SK-N-SH treated with all-trans-retinoic acid at 6 μM for 48 hours (cell line): ENCODE results near the gene HEATR5B.
A peak's percentile ranks its signal among the peaks of the same experiment; 100 is the strongest.

Experiments
- ARNTL ChIP-seq: fragments of 450-650 bp; formaldehyde crosslinking; IDR thresholded peaks from 2 replicates; pipeline ENCODE4 v1.5.0; 2020; ENCODE audit warnings: low read depth, mild to moderate bottlenecking, moderate library complexity, borderline replicate concordance
- BACH2 ChIP-seq: fragments of 250-450 bp; sonication (Bioruptor Pico); IDR thresholded peaks from 2 replicates; pipeline ENCODE4 v1.9.0; 2021; ENCODE audit warnings: mild to moderate bottlenecking, borderline replicate concordance
- ISL1 ChIP-seq: fragments of 250-450 bp; sonication (Bioruptor Pico); IDR thresholded peaks from 2 replicates; pipeline ENCODE4 v2.1.2; 2022; ENCODE audit warnings: mild to moderate bottlenecking, moderate library complexity
- RARB ChIP-seq: fragments of 250-450 bp; sonication (Bioruptor Pico); IDR thresholded peaks from 2 replicates; pipeline ENCODE4 v1.8.0; 2021; ENCODE audit warnings: mild to moderate bottlenecking, moderate library complexity
- TCF4 ChIP-seq: fragments of 250-450 bp; sonication (Bioruptor Pico); IDR thresholded peaks from 2 replicates; pipeline ENCODE4 v1.8.0; 2021; ENCODE audit warnings: mild to moderate bottlenecking, moderate library complexity, borderline replicate concordance
- ZFP3 ChIP-seq: fragments of 250-450 bp; sonication (Bioruptor Pico); IDR thresholded peaks from 2 replicates; pipeline ENCODE4 v1.5.0; 2020; ENCODE audit warnings: mild to moderate bottlenecking, moderate library complexity
- ZFP30 ChIP-seq: fragments of 450-650 bp; formaldehyde crosslinking; IDR thresholded peaks from 2 replicates; pipeline ENCODE4 v1.5.0; 2022; ENCODE audit warnings: mild to moderate bottlenecking, moderate library complexity
- TF ChIP-seq, protein P1 (sequence below): fragments of 250-450 bp; sonication (Bioruptor Pico); IDR thresholded peaks from 2 replicates; pipeline ENCODE4 v1.8.0; 2020; ENCODE audit warnings: mild to moderate bottlenecking, moderate library complexity, borderline replicate concordance
- TF ChIP-seq, protein P2 (sequence below): fragments of 250-450 bp; sonication (Bioruptor Pico); IDR thresholded peaks from 2 replicates; pipeline ENCODE4 v1.5.1; 2020; ENCODE audit warnings: low read depth, mild to moderate bottlenecking, moderate library complexity
- TF ChIP-seq, protein P3 (sequence below): fragments of 250-450 bp; sonication (Bioruptor Pico); IDR thresholded peaks from 2 replicates; pipeline ENCODE4 v1.5.0; 2020; ENCODE audit warnings: mild to moderate bottlenecking, moderate library complexity
- TF ChIP-seq, protein P4 (sequence below): fragments of 250-450 bp; sonication (Bioruptor Pico); IDR thresholded peaks from 2 replicates; pipeline ENCODE4 v1.8.0; 2021; ENCODE audit warnings: low read depth, mild to moderate bottlenecking, moderate library complexity, borderline replicate concordance

DNA sequence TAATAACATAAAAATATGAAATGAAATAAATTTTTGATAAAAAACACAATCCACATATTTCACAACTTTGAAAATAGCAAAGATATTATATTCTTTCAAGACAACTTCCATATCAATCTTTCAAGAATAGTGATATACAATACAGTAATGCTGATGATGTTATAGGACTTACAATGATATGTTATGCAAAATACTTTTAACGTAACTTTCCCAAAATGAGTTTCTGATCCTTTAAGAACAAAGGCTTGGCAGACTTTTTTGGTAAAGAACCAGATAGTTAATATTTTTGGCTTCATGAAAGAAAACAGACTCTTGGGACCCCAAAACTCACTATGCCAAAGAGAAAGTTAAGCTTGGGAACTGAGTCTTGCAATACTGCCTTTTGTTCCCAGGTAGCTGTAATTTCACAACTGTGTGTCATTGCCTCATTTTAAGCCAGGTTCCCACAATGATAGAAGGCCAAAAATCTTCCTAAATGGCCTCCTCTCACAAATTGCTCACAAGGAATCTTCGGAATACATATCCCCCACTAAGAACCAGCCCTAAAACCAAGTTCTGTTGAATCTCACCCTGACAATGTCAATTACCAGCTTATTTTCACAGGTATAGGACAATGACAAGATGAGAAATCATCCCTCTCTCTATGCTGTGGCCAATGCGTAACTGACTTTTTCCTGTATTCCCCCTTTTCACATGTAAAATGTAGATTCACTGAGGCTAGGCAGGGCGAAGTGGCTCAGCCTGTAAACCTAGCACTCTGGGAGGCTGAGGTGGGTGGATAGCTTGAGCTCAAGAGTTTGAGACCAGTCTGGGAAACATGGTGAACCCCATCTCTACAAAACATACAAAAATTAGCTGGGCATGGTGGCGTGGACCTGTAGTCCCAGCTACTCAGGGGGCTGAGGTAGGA is 63.0 kb downstream of the HEATR5B start:
- no peak for TF ChIP-seq ARNTL (CRISPR knock-in tag)
- TF ChIP-seq, protein P1, sequence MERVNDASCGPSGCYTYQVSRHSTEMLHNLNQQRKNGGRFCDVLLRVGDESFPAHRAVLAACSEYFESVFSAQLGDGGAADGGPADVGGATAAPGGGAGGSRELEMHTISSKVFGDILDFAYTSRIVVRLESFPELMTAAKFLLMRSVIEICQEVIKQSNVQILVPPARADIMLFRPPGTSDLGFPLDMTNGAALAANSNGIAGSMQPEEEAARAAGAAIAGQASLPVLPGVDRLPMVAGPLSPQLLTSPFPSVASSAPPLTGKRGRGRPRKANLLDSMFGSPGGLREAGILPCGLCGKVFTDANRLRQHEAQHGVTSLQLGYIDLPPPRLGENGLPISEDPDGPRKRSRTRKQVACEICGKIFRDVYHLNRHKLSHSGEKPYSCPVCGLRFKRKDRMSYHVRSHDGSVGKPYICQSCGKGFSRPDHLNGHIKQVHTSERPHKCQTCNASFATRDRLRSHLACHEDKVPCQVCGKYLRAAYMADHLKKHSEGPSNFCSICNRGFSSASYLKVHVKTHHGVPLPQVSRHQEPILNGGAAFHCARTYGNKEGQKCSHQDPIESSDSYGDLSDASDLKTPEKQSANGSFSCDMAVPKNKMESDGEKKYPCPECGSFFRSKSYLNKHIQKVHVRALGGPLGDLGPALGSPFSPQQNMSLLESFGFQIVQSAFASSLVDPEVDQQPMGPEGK = no peak
- TF ChIP-seq ISL1 = peak; percentile 54
- TF ChIP-seq ZFP30 (CRISPR knock-in tag) = no peak
- no peak for TF ChIP-seq RARB (CRISPR knock-in tag)
- no peak for TF ChIP-seq TCF4
- TF ChIP-seq, protein P2, sequence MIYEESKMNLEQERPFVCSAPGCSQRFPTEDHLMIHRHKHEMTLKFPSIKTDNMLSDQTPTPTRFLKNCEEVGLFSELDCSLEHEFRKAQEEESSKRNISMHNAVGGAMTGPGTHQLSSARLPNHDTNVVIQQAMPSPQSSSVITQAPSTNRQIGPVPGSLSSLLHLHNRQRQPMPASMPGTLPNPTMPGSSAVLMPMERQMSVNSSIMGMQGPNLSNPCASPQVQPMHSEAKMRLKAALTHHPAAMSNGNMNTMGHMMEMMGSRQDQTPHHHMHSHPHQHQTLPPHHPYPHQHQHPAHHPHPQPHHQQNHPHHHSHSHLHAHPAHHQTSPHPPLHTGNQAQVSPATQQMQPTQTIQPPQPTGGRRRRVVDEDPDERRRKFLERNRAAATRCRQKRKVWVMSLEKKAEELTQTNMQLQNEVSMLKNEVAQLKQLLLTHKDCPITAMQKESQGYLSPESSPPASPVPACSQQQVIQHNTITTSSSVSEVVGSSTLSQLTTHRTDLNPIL (CRISPR knock-in tag) = no peak
- no peak for TF ChIP-seq BACH2
- no peak for TF ChIP-seq ZFP3 (CRISPR knock-in tag)
- TF ChIP-seq, protein P3, sequence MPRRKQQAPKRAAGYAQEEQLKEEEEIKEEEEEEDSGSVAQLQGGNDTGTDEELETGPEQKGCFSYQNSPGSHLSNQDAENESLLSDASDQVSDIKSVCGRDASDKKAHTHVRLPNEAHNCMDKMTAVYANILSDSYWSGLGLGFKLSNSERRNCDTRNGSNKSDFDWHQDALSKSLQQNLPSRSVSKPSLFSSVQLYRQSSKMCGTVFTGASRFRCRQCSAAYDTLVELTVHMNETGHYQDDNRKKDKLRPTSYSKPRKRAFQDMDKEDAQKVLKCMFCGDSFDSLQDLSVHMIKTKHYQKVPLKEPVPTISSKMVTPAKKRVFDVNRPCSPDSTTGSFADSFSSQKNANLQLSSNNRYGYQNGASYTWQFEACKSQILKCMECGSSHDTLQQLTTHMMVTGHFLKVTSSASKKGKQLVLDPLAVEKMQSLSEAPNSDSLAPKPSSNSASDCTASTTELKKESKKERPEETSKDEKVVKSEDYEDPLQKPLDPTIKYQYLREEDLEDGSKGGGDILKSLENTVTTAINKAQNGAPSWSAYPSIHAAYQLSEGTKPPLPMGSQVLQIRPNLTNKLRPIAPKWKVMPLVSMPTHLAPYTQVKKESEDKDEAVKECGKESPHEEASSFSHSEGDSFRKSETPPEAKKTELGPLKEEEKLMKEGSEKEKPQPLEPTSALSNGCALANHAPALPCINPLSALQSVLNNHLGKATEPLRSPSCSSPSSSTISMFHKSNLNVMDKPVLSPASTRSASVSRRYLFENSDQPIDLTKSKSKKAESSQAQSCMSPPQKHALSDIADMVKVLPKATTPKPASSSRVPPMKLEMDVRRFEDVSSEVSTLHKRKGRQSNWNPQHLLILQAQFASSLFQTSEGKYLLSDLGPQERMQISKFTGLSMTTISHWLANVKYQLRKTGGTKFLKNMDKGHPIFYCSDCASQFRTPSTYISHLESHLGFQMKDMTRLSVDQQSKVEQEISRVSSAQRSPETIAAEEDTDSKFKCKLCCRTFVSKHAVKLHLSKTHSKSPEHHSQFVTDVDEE (CRISPR knock-in tag) = no peak
- TF ChIP-seq, protein P4, sequence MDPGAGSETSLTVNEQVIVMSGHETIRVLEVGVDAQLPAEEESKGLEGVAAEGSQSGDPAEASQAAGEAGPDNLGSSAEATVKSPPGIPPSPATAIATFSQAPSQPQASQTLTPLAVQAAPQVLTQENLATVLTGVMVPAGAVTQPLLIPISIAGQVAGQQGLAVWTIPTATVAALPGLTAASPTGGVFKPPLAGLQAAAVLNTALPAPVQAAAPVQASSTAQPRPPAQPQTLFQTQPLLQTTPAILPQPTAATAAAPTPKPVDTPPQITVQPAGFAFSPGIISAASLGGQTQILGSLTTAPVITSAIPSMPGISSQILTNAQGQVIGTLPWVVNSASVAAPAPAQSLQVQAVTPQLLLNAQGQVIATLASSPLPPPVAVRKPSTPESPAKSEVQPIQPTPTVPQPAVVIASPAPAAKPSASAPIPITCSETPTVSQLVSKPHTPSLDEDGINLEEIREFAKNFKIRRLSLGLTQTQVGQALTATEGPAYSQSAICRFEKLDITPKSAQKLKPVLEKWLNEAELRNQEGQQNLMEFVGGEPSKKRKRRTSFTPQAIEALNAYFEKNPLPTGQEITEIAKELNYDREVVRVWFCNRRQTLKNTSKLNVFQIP = 0 out of 2 replicates have a peak, but pooled peaks have one; percentile 56
